Measurements from ENCODE around the gene AP1B1. TPM values are rescaled to one million over a fixed set of nuclear protein-coding genes. Genes with fewer than 3 reads are reported as not detected.

AP1B1 gene
- polyA plus RNA-seq, 4 donors: 41.6 to 49.7 (median 45.5) TPM

DNA sequence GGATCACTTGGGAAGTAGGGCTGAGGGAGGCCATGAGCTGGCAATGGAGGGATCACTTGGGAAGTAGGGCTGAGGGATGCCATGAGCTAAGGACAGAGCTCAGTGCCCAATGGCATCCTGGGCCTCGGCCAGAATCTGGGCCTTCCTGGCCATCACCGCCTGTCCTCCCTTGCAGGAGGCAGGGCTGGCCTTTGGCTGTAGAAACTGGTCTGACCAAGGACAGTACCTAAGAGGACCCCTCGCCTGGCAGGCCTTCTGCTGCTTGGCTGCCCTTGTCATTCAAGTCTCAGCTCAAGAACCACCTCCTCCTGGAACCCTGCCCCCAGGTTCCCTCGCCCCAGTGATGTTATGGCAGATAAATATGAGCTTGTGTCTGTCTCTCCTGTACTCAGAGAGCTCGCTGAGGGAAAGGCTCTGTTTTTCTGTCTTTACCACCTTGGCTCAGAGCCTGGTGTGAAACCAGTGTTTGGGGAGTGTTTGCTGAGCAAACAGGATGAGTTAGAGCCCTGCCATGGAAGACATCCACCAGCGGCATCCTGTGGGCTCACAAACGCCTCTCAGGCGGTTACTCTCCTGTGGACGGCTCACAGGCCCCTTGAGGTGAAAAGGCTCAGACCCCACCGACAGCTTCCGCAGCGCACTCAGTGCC, 53.5 kb downstream of the AP1B1 start:
- DNase-seq (ENCODE audit: low read depth in 4 of 4, low spot score in 3 of 4): no peak

DNA sequence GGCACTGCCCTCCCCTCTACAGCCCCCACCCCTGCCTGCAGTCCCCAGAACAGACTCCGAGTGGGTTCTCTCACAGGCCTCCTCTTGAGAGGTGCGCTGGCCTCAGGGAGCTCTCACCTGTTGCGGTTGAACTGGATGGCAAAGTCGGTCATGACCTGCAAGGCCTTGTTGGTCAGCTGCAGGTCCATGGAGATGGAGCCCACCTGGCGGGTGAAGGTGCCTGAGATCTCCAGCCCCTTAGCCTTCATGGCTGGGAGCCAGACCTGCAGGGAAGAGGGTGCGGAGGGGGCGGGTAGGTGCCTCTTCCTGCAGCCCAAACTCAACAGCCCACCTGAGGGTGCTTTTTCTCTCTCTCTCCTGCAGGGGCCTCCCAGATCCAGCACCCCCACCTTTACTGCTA, 54.2 kb downstream of the AP1B1 start:
- no peak for DNase-seq (ENCODE audit: low read depth in 4 of 4, low spot score in 3 of 4)

DNA sequence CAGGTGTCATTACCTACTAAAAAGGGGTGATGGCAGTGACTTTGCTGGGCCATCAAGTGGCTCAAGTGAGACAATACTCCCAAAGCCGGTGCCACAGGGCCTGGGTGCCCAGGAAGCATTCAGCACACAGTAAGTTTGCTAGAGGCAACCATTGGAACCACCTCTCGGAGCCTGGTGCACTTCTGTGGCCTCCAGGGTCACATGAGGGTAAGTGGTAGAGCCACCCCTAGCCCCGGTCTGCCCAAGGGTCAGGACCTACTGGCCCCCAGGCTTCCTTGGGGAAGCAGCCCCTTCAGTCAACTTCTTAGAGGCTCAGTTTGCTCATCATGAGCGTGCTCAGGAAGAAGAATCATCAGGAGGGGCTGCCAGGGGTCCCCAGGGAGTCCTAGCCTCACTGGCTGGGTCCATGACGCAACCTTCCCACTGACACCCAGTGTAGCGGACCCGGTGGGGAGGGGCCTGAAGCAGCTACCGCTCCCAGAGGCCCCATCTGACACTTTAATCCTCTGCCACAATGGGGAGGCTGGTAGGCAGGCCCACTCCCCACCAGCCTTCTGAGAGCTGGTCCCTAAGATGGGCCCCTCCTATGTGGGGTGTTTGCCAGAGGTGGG, 55.4 kb downstream of the AP1B1 start:
- no peak for DNase-seq (ENCODE audit: low read depth in 4 of 4, low spot score in 3 of 4)

DNA sequence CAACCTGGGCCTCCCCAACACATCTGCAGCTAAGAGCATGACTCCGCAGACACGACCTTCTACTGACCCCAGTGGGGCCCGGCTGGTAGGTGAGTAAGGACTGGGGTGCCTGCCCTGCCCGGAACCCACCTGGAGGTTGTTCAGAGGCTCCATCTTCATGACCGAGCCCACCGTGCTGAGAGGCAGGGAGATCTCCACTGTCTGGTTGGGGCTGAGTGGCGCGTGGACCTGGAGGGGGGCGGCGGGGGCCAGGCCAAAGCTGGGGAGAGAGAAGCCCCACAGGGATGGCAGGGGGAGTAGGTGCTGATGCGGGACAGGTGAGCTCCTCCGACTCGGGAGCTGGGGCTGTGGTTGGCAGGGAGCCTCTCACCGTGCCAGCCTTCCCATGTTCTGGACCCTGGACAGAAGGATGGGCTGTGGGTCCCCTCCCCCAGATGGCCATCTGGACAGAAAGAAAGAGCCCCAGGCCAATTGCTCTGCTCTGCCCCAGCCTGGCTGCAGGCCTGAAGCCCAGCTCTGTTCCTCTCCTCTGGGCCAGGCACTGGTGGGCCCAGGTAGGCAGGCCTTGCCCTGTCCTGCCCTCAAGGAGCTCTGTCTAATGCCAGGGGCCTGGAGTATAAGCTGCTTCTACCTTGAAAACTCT, 56.6 kb downstream of the AP1B1 start:
- DNase-seq (ENCODE audit: low read depth in 4 of 4, low spot score in 3 of 4): no peak

DNA sequence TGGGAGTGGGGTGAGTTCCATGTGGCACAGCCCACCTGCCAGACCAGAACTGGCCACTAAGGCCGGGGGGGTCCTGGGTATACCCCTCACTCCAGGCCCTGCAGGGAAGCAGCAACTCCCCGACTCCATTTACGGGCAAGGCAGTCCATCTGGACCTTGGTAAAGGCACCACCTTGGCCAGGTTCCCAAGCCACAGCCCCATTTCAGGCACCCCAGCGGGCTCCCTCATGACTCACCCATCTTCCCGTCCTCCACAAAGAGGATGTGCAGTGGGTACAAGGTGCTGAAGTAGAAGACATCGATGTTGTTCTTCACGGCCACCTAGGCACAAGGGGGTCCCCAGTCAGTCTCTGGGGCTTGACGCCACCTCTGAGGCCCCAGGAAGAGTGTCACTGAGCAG, 57.2 kb downstream of the AP1B1 start:
- DNase-seq (ENCODE audit: low read depth in 4 of 4, low spot score in 3 of 4): no peak

DNA sequence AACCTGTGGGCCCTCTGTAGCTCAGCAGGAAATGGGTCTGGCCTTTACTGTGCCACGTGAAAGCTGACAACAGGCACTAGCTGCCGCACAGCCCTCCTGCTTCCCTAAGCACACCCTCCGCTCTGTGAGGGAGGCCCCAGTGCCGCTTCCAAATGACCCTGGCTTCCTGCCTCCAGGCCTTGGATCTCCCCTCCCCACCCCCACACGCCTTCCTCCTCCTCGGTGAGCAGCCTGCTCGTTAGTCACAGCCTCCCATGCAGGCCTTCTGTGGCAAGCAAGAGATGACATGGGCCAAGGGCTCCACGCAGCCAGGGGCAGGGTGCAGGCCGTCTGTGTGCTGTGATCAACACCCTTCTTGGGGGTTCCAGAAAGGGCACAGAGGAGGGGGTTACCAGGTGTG, 57.6 kb downstream of the AP1B1 start:
- no peak for DNase-seq (ENCODE audit: low read depth in 4 of 4, low spot score in 3 of 4)

DNA sequence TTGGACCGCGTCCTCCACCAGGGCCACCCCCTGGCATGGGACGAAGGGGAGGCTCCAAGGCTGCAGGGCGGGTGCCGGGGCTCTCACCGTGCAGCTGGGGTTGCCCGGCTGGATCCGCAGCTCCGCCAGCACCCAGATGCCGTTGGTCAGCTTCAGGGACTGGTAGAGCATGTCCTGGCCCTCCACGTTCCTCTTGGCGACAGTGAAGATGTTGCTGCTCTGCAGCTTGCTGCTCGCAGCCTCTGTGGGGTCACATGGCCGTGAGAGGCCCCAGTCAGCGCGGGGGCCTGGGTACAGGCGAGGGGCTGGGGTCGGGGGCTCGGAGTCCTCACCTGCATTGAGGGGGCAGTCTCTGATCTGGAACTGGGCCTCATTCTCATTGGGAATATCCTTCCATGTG, 58.1 kb downstream of the AP1B1 start:
- DNase-seq (ENCODE audit: low read depth in 4 of 4, low spot score in 3 of 4): no peak

DNA sequence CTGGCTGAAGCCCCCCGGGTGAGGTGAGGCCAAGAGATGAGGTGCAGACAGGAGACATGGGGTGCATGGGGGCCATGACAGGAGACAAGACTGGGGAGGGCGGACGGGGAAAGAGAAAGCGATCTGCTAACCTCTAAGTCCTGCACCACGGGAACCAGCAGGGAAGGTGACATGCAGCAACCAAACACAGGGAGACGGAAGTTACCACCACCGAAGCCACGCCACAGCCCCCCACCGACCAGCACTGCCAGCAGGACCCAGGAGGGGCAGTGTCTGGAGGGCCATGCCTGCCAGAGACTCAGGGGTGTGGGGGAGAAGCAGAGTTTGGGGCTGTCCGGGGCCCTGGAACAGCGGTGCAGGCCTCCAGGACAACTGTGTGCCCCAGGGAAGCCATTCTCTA, 58.8 kb downstream of the AP1B1 start:
- DNase-seq (ENCODE audit: low read depth in 4 of 4, low spot score in 3 of 4): no peak

DNA sequence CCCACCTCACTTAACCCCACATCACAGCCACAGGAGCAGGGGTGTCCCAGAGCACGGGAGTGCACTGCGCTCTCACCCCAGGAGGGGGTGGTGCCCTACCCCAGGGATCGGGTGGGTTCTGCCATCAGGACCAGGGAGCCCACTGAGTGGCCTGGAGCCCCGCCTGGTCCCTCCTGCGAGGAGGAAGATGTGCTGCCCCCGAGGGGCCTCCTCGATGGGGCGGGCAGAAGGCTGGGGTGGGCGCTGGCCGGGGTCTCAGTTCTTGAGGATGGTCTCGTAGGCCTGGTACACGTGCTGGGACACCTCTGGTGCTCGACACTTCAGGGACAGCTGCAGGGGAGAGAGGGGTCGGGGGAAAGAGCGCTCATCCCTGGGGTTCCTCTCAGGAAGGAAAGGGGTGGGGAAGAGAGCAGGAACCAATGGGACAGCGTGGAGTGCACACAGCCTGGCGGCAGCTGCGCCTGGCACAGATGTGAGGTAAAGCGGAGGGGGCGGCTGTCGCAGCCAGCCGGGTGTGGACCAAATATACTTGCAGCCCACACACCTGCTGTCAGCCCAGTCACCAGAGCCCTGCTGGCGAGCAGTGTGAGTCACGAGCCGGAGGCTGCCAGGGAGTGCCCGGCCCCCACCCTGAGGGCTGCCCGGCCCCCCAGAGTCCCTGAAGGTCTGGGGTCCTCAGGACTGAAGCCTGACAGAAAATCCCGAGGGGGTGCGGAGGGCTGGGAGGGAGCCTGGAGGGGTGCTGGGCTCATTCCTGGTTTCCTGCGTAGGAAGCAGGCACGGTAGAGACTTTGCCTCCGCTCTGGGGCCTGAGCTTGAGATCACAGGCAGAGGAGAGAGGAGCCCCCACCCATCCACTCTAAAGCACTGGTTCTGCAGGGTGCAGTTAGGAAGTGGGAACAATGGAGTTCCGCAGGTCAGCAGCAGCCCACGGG, 59.5 kb downstream of the AP1B1 start:
- DNase-seq (ENCODE audit: low read depth in 4 of 4, low spot score in 3 of 4): no peak

DNA sequence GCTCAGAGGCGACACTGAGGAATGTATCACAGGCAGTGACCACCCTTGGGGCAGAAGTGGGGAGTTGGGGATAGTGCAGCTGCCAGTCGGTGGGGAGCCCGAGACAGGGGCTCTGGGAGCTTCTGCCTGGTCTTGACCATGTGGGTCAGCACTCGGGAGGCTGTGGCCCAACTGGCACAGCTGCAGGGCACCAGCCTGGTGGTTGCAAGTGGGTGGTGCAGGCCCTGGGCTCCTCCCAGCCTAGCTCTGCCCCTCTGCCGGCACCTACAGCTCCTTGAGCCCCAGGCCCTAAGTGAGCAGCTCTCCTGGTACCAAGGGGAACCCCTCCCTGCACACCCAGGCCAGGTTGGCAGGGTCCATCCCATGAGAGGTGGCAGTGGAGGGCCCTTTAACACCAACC, 60.3 kb downstream of the AP1B1 start:
- no peak for DNase-seq (ENCODE audit: low read depth in 4 of 4, low spot score in 3 of 4)

DNA sequence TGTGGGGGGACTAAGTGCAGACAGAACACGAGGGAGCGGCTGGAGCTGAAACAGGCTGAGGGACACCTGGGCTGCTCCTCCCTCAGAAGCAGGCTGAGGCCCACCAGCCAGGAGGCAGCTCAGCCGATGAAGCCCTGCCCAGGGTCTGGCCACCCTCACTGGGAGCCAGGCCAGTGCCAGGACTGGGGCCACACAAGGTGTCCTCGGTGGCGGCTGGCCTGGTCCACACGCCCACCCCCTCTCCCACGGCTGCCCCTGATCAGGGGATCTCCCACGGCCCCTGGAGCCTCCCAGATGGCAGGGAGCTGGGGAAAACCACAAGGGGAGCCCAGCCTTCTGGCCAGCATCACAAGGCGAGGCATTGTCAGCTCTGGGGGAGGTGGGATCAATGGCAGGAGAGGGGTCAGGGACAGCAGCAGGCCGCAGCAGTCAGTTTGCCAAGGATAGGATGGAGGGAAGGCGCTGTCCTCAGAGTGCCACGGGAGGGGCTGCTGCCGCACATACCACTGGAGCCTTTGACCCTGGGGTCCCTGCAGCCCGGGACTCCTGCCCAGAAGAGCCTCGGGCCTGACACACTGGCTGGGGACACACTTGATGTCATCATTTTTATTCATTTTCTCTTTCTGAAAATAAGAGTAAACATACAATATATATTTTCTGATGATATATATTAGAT, 61.1 kb downstream of the AP1B1 start:
- DNase-seq (ENCODE audit: low read depth in 4 of 4, low spot score in 3 of 4): no peak

DNA sequence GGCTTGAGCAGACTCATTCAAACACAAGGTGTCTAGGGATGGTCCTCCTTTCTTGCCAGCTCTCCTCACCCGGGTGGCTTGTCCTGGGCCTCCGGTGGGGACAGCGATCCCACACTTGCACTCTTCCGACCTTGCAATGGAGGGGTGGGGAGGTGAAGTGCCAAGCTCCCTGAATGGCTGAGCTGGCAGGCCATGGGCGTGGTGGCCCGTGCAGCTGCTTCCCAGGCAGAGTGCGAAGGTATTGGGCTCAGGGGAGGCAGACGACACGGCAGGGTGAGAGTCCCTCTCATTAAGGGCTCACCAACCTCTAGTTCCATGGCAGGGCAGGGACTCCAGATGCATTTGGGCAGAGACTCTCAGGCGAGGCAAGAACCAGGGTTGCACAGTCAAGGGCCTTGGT, 61.9 kb downstream of the AP1B1 start:
- DNase-seq (ENCODE audit: low read depth in 4 of 4, low spot score in 3 of 4): no peak

DNA sequence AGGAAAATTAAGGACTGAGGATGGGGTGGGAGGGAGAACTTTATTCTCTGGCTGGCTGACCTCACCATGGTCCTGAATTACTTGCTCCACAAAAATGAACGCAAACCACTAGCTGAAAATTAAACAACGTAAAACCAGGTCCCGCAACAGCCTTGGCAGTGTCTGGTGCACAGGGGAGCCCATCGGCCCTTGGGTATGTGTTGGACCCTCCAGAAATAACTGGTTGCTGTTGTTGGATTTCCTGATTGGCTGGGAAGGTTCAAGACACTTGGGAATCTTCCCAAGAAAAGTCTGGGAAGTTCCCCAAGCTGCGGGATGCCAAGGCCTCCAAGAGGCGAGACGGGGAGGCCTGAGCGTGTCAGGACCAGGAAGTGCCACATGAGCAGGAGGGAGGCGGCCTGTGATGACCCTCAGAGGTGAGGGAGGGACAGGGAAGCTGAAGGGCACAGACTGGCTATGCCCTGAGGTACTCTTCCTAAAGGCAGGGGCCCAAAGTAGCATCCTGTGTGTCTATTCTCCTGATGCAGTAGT, 62.5 kb downstream of the AP1B1 start:
- DNase-seq (ENCODE audit: low read depth in 4 of 4, low spot score in 3 of 4): no peak

DNA sequence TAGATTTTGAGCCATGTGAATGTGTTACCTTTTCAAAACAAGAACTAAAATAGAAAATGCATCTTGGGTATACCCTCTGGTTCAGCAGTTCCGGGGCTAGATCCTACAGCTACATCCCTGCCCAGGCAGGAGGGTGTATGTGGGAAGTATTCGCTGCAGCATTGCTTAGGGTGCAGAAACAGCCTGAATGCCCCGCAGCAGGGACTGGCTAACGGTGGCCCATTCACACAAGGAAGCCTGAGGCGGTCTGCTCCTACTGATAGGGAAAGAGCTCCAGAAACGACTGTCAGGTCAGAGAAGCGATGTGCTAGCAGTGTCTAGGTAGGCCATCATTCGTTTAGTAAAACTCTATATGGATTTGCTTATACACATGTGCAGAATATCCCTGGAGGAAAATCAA, 63.0 kb downstream of the AP1B1 start:
- no peak for DNase-seq (ENCODE audit: low read depth in 4 of 4, low spot score in 3 of 4)

DNA sequence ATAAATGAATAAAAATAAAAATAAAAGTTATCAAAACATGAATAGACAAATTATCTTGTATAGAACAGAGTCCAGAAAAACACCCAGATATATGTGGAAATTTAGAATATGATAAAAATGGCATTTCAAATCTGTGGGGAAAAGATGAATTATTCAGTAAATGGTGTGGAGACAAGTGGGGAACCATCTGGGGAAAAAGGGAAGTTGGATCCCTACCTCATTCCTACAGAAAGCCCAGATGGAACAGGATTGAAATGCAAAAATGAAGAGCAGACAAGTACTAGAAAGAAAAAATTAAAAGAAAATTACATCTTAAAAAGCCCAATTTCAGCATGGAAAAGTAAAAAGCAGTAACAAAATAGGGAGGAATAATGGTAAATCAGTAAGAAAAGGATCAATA, 64.7 kb downstream of the AP1B1 start:
- DNase-seq (ENCODE audit: low read depth in 4 of 4, low spot score in 3 of 4): no peak

DNA sequence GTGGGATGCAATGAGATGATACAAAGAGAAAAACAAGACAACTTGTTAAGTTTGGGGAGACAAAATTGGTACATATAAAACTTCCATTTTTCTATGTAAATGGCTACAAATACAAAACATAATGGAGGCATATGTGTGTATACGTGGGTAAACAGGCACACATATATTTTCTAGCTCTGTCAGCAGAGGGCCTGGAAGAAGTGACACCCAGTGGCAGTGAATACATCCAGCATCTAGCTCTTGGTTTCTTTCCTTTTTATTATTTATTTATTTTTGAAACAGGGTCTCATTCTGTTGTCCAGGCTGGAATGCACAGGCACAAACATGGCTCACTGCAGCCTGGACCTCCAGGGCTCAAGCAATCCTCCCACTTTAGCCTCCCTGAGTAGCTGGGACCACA, 67.8 kb downstream of the AP1B1 start:
- DNase-seq (ENCODE audit: low read depth in 4 of 4, low spot score in 3 of 4): no peak

DNA sequence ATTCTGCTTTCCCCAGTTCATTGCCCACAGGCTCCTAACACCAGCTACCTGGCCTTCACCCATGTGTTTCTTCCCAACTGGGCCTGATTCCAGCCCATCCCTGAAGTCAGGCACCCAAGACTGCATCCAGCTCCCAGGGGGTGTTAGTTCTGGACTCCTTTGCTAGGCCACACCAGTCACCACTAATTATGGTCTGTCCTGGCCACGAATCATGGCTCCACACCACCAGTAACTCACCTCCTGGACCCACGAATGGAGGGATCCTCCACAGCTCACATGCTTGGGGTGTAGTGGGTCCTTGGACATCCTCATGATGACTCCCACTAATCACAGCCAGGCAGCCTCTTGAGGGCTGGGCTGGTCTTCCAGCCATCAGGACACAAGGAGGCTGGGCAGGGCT, 69.3 kb downstream of the AP1B1 start:
- no peak for DNase-seq (ENCODE audit: low read depth in 4 of 4, low spot score in 3 of 4)

DNA sequence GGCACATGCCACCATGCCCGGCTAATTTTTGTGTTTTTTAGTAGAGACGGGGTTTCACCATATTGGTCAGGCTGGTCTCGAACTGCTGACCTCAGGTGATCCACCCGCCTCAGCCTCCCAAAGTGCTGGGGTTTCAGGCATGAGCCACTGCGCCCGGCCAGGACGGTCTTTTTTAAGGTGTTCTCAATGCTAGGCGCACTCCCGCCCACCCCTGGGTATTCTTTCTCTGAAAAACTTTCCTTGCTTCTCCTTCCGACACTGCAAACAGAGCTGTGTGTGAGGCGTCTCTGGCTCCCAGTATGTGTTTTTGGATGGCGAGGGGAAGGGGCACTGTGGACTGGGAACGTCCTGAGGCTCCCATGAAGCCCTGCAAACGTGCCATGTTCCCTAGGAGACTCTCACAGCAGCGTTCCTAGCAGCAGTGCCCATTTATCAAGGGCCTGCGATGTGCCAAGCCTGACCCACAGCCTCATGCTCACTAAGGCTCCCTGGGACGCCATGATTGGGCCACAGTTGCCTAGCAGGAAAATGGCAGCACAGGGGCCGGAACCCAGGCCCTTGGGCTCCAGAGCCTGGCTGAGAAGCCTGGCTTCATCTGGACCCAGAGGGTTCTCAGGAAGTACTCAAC, 70.4 kb downstream of the AP1B1 start:
- no peak for DNase-seq (ENCODE audit: low read depth in 4 of 4, low spot score in 3 of 4)

DNA sequence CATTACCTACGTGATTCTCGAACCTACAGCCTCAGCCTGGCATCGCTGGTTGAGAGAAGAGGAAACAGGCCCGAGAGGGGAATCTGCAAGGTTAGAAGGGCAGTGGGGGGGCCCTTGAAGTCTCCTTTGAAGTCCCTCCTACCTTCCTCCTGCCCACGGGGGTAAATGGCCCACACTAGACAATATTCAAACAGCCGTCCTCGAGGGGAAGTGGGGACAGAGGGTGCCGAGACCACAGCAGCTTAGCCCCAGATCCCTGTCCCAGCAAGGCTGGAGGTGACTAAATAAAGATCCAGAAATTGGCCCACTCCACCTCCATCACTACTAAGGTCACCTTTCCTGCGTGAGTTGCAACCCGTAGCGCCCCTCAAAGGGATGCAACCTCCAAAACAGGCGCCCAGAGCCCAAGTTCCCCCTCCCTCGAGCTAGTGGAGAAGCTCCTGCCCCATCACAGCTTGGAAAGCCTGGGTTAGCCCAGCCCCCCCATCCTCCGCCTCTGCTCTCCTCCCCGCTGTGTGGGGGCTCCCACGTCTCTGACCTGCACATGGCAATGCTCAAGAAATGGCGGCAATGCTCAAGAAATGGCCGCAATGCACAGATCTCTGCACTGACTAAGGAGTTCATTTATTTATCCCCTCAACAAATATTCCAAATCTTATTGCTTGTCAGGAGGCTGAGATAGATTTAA, 72.1 kb downstream of the AP1B1 start:
- DNase-seq (ENCODE audit: low read depth in 4 of 4, low spot score in 3 of 4): no peak
